ENCODE measurements around the gene CD164L2. TPM values are rescaled to one million over a fixed set of nuclear protein-coding genes. Genes with fewer than 3 reads are reported as not detected.

CD164L2 gene
- total RNA-seq, 1 donor from 2014 or later, result not detected

- Mint-ChIP-seq H3K9me3 (ENCODE audit: unreplicated experiment) (peaks cover 2% of the 10 kb centered on the region), H3K4me3 (ENCODE audit: unreplicated experiment) (no peak overlapping the region), H3K4me1 (ENCODE audit: low read depth, unreplicated experiment) (peaks cover 22% of the 10 kb centered on the region), H3K27ac (ENCODE audit: unreplicated experiment) (no peak overlapping the region), H3K27me3 (ENCODE audit: unreplicated experiment) (peaks cover 5% of the 10 kb centered on the region), H3K36me3 (ENCODE audit: unreplicated experiment) (no peaks in the 10 kb centered on the region)
- TF ChIP-seq CTCF (IDR thresholded peaks at IDR 0.05; ENCODE audit: partially characterized antibody, unreplicated experiment), result no peak
- DNase-seq, result no peak
Observed at GRCh38 chr1:27402349-27402754, 19.2 kb upstream of the CD164L2 start.

GRCh38 chr1:27400963-27401341, 17.8 kb upstream of the CD164L2 start:
- no peak for DNase-seq
- Mint-ChIP-seq H3K27me3 (ENCODE audit: unreplicated experiment) (peaks cover 7% of the 10 kb centered on the region), H3K27ac (ENCODE audit: unreplicated experiment) (no peak overlapping the region), H3K36me3 (ENCODE audit: unreplicated experiment) (no peaks in the 10 kb centered on the region), H3K9me3 (ENCODE audit: unreplicated experiment) (peaks cover 2% of the 10 kb centered on the region), H3K4me1 (ENCODE audit: low read depth, unreplicated experiment) (peaks cover 17% of the 10 kb centered on the region), H3K4me3 (ENCODE audit: unreplicated experiment) (no peak overlapping the region)
- TF ChIP-seq CTCF (IDR thresholded peaks at IDR 0.05; ENCODE audit: partially characterized antibody, unreplicated experiment), result no peak

- Mint-ChIP-seq H3K27me3 (ENCODE audit: unreplicated experiment) (peaks cover 7% of the 10 kb centered on the region), H3K4me1 (ENCODE audit: low read depth, unreplicated experiment) (peaks cover 17% of the 10 kb centered on the region), H3K27ac (ENCODE audit: unreplicated experiment) (no peak overlapping the region), H3K4me3 (ENCODE audit: unreplicated experiment) (no peak overlapping the region), H3K9me3 (ENCODE audit: unreplicated experiment) (peaks cover 2% of the 10 kb centered on the region), H3K36me3 (ENCODE audit: unreplicated experiment) (no peaks in the 10 kb centered on the region)
- no peak for TF ChIP-seq CTCF (IDR thresholded peaks at IDR 0.05; ENCODE audit: partially characterized antibody, unreplicated experiment)
- no peak for DNase-seq
Observed at GRCh38 chr1:27400082-27400962, 17.2 kb upstream of the CD164L2 start.

DNA sequence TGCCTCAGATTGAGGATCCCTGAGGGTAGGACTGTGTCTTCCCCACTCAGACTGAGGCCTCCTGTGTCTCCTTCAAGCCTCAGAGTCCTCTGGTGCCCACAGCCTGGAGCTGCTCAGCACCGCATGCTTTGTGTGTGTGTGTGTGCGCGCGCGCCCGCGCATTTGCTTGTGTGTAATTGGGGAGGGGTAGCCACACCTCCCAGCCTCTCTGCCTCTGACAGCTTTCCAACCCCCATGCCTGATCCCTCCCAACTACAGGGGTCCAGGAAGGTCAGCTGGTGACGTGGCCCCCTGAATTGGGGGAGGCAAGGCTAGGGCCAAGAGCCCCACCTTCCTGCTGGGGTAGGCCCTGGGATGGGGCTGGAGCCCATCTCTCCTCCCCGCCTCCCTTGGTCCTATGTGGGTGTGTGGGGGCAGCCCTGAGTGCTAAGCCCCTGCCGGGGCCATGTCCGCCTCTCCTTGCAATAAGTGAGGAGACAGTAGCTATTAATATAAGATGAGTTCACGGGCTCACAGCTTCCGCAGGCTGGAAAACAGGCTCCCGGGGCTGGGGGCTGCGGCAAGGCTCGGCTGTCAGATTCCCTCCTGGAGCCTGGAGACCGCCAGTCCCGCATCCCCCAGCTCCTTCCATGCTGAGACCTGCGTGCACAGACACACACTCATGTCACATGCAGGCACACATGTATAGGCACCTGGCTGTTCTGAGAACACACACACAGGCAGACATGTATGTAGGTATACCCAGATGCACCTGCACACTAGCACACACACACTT, 16.3 kb upstream of the CD164L2 start:
- H3K36me3 Mint-ChIP-seq (ENCODE audit: unreplicated experiment), result no peaks in the 10 kb centered on the region
- H3K27ac Mint-ChIP-seq (ENCODE audit: unreplicated experiment), result no peak overlapping the region
- peaks cover 2% of the 10 kb centered on the region for H3K9me3 Mint-ChIP-seq (ENCODE audit: unreplicated experiment)
- no peak for DNase-seq
- H3K4me3 Mint-ChIP-seq (ENCODE audit: unreplicated experiment), result no peak overlapping the region
- H3K27me3 Mint-ChIP-seq (ENCODE audit: unreplicated experiment), result peaks cover 8% of the 10 kb centered on the region
- H3K4me1 Mint-ChIP-seq (ENCODE audit: low read depth, unreplicated experiment), result peaks cover 15% of the 10 kb centered on the region
- TF ChIP-seq CTCF (IDR thresholded peaks at IDR 0.05; ENCODE audit: partially characterized antibody, unreplicated experiment), result no peak

Measured in glutamatergic neuron (in vitro differentiated cells).